HepG2 (cell line): ENCODE measurements around the gene ZBTB47.

ENCODE experiments used
- SMC3 ChIP-seq: IDR thresholded peaks from 2 replicates; pipeline ENCODE4 v1.6.1; 2011; ENCODE audit warnings: low read length, improper control_type of control experiment
- ZSCAN30 ChIP-seq: sonication (generic); formaldehyde crosslinking; IDR thresholded peaks from 2 replicates; pipeline ENCODE4 v1.5.0; 2020; ENCODE audit warnings: mild to moderate bottlenecking, missing genetic modification reagents
- TF ChIP-seq, protein P1 (sequence below): sonication (generic); formaldehyde crosslinking; IDR thresholded peaks from 2 replicates; pipeline ENCODE4 v1.5.0; 2020; ENCODE audit warnings: mild to moderate bottlenecking, missing genetic modification reagents, moderate library complexity

DNA sequence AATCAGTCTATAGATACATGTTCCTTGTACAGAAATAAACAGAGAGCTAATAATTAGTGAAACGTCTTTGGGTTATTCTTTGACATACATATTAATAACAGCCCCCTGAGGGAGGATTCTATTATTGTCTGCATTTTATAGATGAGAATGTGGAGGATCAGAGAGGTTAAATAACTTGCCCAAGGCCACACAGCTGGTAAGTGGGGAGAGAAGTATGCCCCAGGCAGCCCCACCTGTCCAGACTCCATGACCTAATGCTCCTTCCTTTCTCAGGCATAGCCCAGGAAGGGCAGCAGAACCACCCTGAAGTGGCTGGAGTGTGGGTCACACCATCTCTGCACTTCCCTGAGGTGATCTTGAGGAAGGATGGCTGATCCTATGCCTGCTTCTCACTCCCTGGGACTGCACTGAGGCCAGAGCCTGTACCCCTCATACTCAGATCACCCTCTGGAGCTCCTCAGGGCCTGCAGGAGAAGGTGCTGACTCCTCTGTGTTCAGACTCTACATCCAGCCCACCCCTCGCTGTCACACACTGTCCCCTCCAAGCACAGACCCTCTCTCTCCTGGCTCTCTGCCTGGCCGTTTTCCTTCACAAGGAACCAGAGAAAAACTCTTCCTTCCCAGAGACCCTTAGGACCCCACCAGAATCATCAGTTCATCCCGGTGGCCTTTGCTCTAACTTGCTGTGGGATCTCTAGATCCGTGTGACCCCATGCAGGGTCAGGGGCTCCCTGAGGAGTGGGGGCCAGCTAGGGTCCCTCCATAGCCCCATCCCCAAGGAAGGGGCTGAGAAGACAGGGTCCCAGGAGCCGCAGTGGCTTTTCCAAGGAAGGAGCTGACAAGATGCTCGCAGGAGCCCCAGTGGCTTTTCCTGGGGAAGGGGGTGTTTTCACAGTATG is 53.5 kb downstream of the ZBTB47 start:
- no peak for TF ChIP-seq SMC3
- TF ChIP-seq ZSCAN30 (CRISPR knock-in tag), result no peak
- TF ChIP-seq, protein P1, sequence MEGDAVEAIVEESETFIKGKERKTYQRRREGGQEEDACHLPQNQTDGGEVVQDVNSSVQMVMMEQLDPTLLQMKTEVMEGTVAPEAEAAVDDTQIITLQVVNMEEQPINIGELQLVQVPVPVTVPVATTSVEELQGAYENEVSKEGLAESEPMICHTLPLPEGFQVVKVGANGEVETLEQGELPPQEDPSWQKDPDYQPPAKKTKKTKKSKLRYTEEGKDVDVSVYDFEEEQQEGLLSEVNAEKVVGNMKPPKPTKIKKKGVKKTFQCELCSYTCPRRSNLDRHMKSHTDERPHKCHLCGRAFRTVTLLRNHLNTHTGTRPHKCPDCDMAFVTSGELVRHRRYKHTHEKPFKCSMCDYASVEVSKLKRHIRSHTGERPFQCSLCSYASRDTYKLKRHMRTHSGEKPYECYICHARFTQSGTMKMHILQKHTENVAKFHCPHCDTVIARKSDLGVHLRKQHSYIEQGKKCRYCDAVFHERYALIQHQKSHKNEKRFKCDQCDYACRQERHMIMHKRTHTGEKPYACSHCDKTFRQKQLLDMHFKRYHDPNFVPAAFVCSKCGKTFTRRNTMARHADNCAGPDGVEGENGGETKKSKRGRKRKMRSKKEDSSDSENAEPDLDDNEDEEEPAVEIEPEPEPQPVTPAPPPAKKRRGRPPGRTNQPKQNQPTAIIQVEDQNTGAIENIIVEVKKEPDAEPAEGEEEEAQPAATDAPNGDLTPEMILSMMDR (CRISPR knock-in tag), result no peak
